LNCaP clone FGC (cell line): ENCODE measurements around the gene ETF1.
A peak's percentile ranks its signal among the peaks of the same experiment; 100 is the strongest.

Experiments used
- DNase-seq: peaks from one replicate; pipeline ENCODE4 v3.0.0-alpha.2; 2011; ENCODE audit warnings: low read depth
- H3K4me3 ChIP-seq: 2 replicates; pipeline ENCODE4 v1.5.1; 2011; ENCODE audit warnings: mild to moderate bottlenecking, low read depth, low read length, control low read depth
- TF ChIP-seq, protein P1 (sequence below): IDR thresholded peaks from 2 replicates; pipeline ENCODE4 v1.5.1; 2012; ENCODE audit warnings: mild to moderate bottlenecking; ENCODE audit not compliant: control insufficient read depth, insufficient read depth; ENCODE audit errors: extremely low read depth

ETF1 gene

GRCh38 chr5:138529812-138530211 is 13.2 kb downstream of the ETF1 start:
- H3K4me3 ChIP-seq, result no peak overlapping the region
- TF ChIP-seq, protein P1, sequence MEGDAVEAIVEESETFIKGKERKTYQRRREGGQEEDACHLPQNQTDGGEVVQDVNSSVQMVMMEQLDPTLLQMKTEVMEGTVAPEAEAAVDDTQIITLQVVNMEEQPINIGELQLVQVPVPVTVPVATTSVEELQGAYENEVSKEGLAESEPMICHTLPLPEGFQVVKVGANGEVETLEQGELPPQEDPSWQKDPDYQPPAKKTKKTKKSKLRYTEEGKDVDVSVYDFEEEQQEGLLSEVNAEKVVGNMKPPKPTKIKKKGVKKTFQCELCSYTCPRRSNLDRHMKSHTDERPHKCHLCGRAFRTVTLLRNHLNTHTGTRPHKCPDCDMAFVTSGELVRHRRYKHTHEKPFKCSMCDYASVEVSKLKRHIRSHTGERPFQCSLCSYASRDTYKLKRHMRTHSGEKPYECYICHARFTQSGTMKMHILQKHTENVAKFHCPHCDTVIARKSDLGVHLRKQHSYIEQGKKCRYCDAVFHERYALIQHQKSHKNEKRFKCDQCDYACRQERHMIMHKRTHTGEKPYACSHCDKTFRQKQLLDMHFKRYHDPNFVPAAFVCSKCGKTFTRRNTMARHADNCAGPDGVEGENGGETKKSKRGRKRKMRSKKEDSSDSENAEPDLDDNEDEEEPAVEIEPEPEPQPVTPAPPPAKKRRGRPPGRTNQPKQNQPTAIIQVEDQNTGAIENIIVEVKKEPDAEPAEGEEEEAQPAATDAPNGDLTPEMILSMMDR, result no peak
- no peak for DNase-seq

DNA sequence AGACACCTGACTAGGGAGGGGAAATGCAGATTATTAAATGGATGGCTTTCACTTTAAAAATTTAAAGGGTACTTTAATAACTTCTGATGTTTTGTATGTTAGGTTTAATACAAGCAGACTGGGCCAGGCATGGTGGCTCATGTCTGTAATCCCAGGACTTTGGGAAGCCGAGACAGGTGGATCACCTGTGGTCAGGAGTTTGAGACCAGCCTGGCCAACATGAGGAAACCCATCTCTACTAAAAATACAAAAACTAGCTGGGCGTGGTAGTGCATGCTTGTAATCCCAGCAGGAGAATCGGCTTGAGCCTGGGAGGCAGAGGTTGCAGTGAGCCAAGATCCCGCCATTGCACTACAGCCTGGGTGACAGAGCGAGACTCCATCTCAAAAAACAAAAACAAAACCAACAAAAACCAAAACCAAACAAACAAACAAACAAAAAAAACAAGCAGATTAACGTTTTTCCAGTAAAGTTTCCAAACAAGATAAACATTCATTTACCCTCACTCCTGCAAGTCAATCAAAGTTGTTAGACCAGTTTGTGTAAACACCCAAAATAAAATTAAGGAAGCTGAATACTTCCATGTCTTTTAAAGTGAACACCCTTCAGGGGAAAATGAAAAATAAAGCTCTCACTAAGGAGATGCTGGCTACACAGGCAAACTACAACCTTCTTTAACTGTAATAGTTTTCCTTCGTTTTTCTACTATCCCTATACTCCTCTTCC is 14.1 kb downstream of the ETF1 start:
- TF ChIP-seq, protein P1, result no peak
- H3K4me3 ChIP-seq, result peak overlapping the region; percentile 17
- no peak for DNase-seq

DNA sequence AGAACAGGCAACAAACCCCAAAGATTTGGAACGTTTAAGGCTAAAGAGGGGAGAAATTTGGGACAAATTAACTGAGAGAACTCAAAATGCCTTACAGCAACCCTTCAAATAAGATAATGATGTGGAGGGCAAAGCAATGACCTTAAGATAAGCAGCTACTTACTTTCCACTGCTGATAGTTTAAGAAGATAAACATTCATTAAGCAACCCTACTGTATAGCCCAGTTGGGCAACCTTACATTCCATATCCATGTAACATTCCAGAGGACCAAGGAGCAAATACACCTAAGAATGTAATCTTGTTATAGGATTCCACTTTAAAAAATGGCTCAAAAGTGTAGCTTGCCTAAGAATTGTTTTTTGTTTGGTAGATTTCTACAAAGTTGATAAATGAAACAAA is 14.8 kb downstream of the ETF1 start:
- DNase-seq, result no peak
- H3K4me3 ChIP-seq, result no peak overlapping the region
- TF ChIP-seq, protein P1, result no peak

GRCh38 chr5:138527170-138527569 is 15.9 kb downstream of the ETF1 start:
- TF ChIP-seq, protein P1, result peak; percentile 46
- no peak overlapping the region for H3K4me3 ChIP-seq
- DNase-seq, result no peak

DNA sequence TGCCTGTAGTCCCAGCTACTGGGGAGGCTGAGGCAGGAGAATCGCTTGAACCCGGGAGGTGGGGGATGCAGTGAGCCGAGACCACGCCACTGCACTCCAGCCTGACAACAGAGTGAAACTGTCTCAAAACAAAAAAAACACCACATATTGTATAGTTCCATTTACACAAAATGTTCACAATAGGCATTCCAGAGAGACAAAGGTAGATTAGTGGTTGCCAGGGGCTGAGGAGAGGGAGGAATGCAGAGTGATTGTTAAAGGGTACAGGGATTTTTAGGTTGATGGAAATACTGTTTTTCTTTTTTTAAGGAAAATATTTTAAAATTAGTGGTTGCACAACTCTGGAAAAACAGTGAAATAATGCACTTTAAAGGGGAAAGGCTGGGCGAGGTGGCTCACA is 19.6 kb downstream of the ETF1 start:
- TF ChIP-seq, protein P1, result no peak
- DNase-seq, result no peak
- H3K4me3 ChIP-seq, result no peak overlapping the region

DNA sequence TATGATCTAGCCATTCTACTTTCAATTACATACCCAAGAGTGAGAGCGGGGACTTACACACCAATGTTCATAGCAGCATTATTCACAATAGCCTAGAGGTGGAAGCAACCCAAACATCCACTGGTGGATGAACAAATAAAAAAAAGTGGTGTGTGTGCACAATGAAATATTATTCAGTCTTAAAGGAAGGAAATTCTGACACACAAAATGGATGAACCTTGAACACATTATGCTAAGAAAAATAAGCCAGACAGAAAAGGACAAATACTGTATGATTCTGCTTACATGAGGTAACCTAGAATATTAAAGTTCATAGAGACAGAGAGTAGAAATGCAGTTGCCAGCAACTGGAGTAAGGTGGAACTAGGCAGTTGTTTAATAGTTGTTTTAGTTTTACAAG is 22.1 kb downstream of the ETF1 start:
- TF ChIP-seq, protein P1, result no peak
- DNase-seq, result no peak
- H3K4me3 ChIP-seq, result no peak overlapping the region

DNA sequence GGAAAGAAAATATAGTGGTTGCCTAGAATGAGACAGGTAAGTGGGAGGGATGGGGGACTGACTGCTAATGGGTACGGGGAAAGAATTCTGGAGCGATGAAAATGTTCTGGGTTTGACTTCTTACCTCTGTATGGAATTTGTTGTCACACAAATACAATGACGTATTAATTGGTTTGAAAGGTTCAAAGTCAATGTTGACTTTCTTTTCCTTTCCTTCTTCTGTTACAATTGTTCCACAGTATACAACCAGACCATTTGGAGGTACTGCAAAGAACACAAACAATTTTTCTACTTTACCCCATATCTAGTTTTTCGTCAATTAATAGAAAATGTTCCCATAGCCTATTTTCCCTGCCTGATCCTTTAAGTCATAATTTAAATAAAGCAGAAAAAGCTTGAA is 25.6 kb downstream of the ETF1 start:
- H3K4me3 ChIP-seq, result no peak overlapping the region
- DNase-seq, result no peak
- TF ChIP-seq, protein P1, result no peak
